ENCODE results near the gene UBE2G1.
A peak's percentile ranks its signal among the peaks of the same experiment; 100 is the strongest.

Gene UBE2G1

DNA sequence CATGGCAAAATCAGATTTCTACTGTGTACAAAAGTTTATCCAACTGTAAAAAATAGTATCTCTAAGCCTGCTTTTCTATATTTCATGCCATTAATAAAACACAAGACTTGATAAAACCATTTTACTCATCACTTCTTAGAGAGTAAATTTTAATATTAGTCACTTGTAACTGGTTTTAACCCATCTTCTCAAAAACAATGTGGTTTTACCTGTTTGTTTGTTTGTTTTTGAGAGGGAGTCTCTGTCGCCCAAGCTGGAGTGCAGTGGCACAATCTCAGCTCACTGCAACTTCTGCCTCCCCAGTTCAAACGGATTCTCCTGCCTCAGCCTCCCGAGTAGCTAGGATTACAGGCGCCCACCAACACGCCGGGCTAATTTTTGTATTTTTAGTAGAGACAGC lies 32.1 kb downstream of the UBE2G1 start:
- DNase-seq (ENCODE audit: low read depth in 2 of 2) = no peak

DNA sequence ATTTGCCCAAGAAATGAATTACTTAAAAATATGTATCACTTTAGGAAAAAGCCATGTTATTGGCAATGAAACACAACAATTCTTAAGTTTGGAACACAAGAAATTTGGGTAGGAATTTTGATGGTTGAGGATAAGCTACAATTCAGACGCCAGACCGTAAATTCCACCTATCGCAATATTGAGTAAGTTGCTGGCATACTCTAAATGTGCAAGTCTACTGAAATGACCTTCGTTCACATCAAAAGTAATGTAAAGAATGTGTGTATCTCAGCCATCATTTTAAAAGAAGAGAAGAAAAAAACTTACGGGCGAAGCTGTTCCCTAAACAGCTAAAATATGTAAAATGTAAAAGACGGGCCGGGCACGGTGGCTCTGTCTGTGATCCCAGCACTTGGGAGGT lies 33.4 kb downstream of the UBE2G1 start:
- no peak for DNase-seq (ENCODE audit: low read depth in 2 of 2)

DNA sequence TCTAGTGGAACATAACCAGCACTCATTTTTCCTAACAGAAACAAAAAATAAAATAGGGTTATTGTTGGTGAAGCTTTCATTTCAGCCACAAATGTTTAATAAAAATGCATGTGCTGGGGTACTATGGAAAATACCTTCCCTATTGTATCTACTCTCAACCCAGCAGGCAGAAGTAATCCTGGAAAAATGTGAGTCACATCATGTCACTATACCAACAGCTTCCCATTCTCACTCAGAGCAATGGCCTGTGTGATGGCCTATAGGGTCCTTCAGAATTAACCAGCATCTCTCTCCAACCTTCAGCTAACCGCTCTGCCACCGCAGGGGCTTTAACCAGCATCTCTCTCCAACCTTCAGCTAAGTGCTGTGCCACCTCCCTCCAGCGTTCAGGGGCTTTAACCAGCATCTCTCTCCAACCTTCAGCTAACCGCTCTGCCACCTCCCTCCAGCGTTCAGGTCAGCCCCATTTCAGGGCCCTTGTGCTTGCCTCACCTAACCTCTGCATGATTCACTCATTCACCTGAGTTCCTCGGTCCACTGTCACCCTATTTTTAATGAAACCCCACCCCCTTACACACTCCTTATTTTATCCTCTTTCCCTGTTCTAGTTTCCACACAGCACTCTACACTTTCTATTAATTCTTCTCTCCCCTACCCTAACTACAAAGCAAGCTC lies 34.0 kb downstream of the UBE2G1 start:
- DNase-seq (ENCODE audit: low read depth in 2 of 2) = no peak

DNA sequence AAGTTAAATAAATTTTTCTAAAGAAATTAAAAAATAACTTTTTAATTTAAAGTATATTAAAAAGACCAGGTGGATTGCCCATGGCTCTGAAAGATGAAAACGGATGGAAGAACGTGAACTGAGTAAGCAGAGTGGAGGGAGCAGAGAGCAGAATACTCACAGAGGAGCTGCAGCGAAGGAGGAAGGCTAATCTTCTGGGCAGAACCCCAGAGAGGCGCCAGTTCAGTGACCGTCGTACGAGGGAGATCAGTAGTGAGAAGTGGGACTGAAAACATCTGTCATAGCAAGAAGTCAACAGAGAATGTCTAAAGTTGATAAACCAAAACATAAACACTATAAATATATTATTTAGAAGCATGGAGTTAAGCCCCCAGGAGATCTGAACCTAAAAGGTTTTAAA lies 34.9 kb downstream of the UBE2G1 start:
- DNase-seq (ENCODE audit: low read depth in 2 of 2) = no peak

DNA sequence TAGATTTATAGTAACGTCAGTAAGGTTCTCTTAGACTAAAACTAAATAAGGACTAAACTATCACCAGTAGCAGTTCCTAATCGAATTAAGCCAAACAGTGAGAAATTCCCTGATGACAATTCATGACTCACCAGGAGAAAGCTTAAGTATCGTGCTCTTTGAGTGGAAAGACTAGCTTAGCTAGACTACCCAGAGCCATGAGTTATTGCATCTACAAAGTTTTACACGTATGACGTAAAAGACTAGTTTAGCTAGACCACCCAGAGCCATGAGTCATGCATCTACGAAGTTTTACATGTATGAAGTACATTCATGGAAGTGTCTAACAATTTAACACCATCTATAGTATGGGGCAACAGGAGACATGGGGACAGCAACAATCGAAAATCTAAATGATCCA lies 36.6 kb downstream of the UBE2G1 start:
- no peak for DNase-seq (ENCODE audit: low read depth in 2 of 2)

DNA sequence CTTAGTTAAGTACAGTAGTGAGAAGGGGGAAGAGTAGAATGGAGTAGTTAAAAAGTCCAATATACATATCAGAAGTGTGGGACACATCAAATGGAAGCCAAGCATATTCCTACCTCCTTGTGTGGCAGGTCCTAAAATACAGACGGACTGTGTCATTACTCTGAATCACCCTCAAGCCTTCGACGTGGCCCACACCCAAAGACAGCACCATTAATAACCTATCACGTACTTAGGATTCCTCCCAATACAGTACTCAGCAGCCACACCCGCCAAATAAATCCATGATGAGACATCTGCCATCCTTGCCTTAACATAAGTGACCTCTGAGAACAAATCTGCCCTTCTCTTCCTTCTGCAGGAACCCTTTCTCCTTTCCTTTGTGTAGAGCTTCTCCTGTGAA lies 38.9 kb downstream of the UBE2G1 start:
- no peak for DNase-seq (ENCODE audit: low read depth in 2 of 2)

DNA sequence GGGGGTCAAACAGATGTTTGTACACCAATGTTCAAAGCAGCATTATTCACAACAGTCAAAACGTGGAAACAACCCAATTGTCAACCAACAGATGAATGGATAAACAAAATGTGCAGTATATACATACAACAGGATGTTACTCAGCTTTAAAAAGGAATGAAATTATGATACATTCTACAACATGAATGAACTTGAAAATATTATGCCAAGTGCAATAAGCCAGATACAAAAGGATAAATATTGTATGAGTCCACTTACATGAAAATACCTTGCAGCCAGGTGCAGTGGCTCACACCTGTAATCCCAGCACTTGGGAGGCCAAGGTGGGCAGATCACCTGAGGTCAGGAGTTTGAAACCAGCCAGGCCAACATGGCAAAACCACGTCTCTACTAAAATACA lies 39.9 kb downstream of the UBE2G1 start:
- no peak for DNase-seq (ENCODE audit: low read depth in 2 of 2)

DNA sequence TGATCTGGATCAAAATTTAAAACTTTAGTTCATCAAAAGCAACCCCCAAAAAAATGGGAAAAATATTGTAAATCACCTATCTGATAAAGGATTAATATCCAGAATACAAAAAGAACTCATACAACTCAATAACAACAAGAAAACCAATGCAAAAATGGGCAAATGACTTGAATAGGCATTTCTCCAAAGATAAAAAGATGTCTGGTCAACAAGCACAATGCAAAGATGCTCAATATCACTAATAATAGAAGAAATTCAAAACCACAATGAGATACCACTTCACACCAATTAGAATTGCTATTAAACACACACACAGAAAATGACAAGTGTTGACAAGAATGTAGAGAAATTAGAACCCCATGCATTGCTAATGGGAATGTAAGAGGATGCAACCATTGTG lies 40.4 kb downstream of the UBE2G1 start:
- no peak for DNase-seq (ENCODE audit: low read depth in 2 of 2)

DNA sequence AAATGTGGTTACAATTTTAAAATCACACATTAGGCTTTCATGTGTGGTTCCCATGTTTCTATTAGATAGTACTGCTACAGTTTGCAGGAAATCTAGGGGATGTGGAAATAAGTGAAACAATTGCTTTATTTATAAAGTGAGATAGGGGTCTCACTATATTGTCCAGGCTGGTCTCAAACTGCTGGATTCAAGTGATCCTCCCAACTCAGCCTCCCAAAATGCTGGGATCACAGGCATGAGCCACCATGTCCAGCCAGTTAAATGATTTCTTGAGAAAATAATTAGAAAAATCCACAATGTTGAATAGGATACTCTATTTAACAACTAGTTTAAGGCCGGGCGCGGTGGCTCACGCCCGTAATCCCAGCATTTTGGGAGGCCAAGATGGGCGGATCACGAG lies 42.0 kb downstream of the UBE2G1 start:
- DNase-seq (ENCODE audit: low read depth in 2 of 2) = no peak

DNA sequence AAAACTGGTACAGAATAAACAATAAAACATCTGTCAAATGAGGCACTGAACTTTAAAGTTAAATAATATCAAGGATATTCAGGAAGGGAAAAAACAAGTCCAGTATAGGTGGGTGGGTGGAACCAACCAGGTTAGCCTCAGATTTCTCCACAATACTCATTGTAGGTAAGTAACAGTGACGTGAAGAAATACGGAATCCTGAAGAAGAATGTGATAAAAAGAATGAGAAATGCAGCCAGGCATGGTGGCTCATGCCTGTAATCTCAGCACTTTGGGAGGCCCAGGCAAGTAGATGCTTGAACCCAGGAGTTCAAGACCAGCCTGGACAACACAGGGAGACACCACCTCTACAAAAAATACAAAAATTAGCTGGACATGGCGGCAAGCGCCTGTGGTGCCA lies 47.3 kb downstream of the UBE2G1 start:
- no peak for DNase-seq (ENCODE audit: low read depth in 2 of 2)

DNA sequence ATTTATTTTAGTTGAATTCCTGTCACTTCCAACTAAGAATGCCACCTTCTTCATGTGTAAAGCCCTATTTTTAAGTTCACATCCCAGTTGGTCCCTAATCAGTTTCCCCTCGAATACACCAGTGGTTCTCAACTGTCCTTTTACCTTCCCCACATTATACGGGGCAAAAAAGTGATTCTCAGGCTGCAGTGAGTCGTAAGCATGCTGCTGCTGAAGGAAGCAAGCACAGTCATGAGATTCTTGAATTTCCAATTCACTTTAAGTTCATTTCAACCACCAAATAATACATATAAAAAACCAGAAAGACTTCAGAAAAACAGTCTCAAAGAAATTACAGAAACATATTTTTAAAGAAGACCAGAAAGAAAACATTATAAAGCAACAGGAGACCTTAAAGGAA lies 47.9 kb downstream of the UBE2G1 start:
- no peak for DNase-seq (ENCODE audit: low read depth in 2 of 2)

DNA sequence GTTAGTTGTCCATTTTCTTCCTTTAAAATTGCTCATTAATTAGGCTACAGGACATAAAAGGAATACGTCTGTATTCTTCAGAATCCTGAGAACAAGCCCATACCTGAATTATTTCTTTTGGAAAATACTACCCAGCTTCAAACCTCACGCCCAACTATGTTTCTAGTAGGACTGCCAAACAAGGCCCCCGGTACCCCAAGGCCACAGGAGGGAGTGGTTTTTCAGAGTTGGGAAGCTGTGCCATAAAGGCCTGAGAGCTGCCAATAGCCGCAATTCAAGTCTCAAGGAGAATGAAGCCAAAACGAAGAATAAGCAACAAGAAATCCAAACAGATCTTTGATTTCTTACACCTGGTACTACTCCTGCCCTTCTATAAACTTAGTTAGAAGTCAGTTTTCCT lies 48.3 kb downstream of the UBE2G1 start:
- no peak for DNase-seq (ENCODE audit: low read depth in 2 of 2)

DNA sequence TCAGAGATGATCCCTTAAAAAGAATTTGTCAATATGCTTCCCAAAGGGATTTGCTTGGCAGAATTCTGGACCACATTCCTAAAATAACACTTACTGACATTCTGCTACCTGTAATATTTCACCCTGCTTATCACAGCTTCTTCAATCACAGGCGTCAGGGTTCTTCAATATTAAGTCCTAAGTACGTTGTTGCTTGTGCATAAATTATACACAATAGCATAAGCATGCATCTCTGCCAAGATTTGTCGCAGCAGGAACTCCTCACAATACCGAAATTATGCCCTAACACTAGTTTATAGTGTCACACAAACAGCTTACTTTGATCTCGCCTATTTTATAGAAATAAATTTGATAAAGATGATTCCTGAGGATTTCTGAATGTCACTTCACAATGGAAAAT lies 48.9 kb downstream of the UBE2G1 start:
- no peak for DNase-seq (ENCODE audit: low read depth in 2 of 2)

DNA sequence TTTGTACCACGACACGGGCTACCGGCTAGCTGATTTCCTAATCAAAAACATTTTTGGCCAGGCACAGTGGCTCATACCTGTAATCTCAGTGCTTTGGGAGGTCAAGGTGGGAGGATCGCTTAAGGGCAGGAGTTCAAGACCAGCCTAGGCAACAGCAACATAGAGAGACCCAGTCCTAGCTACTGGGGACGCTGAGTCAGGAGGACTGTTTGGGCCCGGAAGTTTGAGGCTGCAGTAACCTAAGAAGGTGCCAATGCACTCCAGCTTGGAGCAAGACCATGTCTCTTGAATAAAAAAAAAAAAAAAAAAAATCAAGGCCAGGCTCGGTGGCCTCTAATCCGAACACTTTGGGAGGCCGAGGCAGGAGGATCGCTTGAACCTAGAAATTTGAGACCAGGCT lies 49.8 kb downstream of the UBE2G1 start:
- no peak for DNase-seq (ENCODE audit: low read depth in 2 of 2)

DNA sequence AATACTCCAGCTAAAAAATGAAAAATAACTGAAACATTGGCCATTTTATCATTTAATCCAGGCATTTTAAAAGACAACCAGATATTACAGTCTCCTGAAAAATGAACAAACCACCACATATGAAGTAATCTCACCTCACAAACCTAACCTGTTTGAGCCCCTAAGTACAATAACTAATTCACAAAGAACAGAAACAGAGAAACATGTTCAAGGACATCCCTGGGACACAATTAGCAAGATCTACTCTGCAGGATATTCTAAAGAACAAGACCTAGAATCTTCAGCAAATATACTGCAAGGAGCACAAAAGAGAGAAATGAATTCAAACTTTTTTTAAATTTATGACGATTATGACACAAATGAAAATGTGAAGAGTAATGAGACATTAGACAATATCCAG lies 51.9 kb downstream of the UBE2G1 start:
- DNase-seq (ENCODE audit: low read depth in 2 of 2) = no peak

DNA sequence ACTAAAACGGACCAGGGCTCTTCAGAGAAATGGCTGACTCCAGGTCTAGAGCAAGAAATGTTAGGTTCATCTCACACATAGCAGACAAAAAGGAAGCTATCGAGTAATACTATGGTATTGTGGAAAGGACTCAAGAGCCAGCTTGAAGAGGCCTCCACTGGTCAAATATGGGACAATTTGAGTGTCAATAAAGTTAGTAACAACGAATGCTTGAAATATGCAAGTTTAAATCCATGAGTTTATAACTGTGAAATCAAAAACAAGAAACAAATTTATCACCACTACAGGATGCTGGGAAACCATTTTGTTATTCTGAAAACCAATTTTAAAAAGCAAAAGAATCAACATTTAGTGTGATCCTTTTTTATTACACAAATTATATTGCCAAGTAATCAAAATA lies 52.3 kb downstream of the UBE2G1 start:
- DNase-seq (ENCODE audit: low read depth in 2 of 2) = no peak

DNA sequence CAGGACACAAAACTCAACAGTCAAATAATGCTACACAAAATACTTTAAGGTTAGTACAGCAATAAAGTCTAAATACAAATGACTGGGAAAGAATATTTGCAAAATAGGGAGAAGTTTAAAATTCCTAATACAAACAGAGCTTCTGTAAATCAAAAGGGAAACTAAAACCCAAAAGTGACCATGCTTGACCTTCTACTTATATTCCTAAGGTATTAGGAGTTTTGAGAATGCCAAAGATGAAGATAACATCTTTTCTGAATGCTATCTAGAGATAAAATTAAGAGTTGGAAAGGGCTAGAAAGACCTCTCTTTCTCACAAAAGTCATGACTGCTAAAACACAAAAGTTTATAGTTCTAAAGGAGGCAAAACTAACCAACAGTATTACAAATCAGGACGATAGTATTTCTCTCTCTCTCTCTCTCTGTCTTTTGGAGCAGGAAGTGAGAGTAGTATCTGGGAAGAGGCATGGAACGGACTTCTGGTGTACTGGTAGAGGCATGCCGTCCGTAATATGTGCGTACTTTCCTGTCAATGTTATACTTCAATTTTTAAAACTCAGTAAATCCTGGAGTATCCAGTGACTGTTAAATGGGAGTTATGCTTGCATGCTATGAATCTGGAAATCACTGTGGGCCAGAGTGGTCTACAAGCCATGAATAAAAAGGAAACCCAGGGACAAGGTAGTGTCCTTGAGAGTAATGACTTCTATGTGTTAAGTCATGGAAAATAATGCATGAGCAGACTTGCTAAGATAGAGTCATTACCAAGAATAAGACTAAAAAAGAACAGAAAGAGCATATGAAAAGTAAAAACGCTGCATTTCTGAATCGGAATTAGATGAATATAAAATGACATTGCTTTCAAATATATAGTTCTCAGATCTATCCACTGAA lies 53.0 kb downstream of the UBE2G1 start:
- no peak for DNase-seq (ENCODE audit: low read depth in 2 of 2)

DNA sequence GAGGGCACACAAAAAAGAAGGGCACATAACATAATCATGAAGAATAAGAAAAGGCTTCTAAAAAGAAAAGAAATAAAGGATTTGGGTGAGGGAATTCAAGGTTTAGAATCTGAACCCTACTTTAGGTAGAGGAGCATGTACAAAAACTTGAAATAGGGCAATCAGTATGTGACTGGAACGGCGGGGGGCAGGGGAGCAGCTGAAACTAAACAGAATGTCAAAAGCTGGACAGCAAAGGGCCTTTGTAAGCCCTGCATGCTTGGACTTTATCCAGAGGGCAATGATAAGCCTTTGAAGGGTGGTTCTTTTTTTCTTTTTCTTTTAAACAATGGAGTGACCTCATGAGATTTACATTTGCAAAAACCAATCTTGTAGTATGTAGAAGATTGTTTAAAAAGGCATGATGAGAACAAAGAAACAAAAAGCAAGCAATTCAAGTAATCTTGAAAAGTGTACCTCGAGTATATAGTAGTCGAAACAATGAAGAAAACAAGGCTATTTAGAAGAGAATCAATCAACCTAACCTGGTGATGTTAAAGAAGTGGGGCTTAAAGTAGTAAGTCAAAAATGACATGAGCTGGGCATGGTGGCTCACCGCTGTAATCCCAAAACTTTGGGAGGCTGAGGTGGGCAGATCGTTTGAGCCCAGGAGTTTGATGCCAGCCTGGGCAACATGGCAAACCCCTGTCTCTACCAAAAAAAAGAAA lies 56.0 kb downstream of the UBE2G1 start:
- no peak for DNase-seq (ENCODE audit: low read depth in 2 of 2)

DNA sequence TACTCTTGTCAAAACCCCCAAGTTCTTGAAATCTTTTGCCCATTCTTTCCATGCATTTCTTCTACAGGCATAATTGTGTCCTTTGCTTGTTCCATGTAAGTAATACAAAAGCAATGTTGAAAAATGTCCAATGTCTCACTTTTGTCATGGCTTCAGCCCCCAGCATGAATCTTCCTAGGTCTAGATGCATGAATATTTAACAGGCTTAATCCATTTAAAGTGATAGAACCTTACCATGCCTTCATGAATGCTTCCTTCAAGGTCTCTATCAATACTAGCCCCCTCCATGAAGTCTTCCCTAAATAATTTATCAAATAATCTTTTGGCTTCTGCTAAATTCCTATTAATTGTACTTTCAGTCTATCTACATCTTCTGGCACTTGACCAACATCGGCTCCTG lies 56.6 kb downstream of the UBE2G1 start:
- no peak for DNase-seq (ENCODE audit: low read depth in 2 of 2)

DNA sequence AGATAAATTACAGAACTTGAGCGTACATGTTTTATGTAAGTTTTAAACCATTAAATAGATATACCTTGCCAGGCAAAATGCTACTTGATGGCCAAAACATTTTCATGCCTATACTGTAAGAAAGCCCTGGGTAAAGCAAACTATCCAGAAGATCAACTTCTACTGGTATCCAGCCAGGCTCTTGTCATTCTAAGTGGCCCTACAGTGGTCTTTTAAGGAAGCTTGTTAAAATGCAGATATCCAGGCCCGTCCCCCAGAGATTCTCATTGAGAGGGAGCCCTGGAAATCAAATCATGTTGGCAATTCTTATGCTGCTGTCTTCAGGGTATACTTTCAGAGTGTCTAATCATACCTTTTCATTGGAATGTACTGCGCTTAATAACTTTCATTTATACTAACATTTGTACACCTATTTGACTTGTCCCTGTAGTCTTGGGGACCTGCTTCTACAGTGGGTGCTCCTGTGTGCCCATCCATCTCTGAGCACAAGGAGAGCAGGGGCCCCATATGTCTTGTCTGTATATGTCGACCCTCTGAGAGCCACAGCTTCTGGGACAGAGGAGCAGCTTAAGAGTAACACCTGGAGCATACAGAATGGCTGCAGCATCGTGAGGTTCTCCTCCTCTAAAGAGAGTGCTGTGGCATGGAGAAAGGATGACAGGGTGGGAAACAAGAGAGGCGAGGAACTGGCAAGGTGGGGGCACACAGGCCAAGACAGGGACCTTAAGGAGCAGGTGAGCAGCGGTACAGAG lies 59.1 kb downstream of the UBE2G1 start:
- no peak for DNase-seq (ENCODE audit: low read depth in 2 of 2)

DNA sequence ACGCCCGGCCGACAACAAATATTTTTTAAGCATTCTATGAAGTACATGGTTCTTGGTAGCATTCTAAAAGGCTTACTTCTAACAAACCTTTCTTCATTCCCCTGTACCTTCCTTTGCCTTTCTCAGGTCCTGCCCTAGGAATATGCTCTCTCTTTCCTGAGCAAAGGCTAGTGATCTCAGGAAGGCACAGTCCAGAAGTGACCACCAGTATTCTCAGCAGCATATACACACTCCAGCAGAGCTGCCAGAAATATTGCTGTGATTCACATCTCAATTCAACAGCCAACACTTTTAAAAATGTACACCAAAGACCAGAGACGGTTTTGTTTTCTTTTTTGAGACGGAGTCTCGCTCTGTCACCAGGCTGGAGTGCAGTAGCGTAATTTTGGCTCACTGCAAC lies 61.3 kb downstream of the UBE2G1 start:
- DNase-seq (ENCODE audit: low read depth in 2 of 2) = no peak

DNA sequence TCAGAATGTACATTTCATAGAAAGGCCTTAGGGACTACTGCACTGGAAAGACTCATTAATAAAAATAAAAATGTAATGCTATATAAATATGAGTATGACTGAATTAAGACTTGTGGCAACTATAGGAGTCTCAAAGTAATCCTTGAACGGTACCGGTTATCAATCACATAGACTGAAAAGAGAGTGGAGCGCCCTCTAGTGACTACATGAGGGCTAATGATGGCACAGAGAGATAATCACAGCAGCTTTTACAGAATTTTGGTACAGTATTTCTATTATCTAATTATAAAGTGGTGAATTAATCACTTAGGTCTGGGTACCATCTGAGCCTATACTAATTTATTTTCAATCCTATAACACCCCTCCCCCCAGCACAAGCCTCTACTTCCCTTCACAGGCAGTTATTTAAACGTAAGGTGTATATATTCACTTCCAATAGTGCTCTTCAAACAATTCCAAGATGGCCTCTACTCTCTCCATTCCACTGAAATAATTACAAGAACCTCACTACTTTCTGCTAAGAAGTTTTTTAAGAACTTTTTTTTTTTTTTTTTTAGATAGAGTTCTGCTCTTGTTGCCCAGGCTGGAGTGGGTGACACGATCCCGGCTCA lies 62.0 kb downstream of the UBE2G1 start:
- peak; percentile 8 to 15 for DNase-seq (ENCODE audit: low read depth in 2 of 2)

All from stimulated activated CD4-positive, alpha-beta T cell treated with anti-CD3 and anti-CD28 coated beads, Interleukin-1b, Interleukin-23, amount 100 ng/mL, for 1 hour (primary cell).